Measurements from ENCODE around the gene ITGB4. TPM values are rescaled to one million over a fixed set of nuclear protein-coding genes. Genes with fewer than 3 reads are reported as not detected.

Gene ITGB4
- total and polyA plus RNA-seq, 4 donors: 11.1 to 47.8 (median 14.8) TPM

DNA sequence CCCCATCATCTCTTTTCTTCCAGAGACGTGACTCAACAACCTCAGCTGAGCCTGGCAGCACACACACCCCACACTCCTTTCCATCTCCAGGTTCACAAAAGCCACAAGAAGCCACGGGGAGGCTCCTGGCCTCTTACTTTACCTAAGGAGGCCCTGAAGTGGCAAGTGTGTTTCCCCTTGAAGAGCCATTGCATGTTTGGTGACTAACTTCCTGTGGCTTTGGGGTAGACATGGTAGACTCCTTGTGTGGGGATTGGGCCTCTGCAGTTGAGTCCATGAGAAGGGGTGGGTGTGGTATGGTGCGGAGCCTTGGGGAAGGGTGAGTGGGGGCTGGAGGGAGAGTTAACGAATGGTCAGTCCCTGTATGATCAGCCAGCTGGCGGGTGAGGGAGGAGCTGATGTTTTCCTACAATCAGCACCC is 29.9 kb upstream of the ITGB4 start:
- Histone ChIP-seq H3K9ac (ENCODE audit: insufficient read depth in 1 of 2, low read length in 2 of 2) (no peak overlapping the region), H3K9me3 (ENCODE audit: control insufficient read depth in 4 of 4, insufficient read depth in 3 of 4, low read length in 3 of 4) (peaks cover 0 to 2% (median 0%) of the 10 kb centered on the region in 4 donors), H3K4me3 (no peak overlapping the region), H3K4me1 (ENCODE audit: control insufficient read depth in 5 of 5, insufficient read depth in 5 of 5, low read length in 5 of 5) (peaks cover 0 to 33% (median 0%) of the 10 kb centered on the region in 5 donors), H3K36me3 (ENCODE audit: control insufficient read depth in 4 of 4, insufficient read depth in 4 of 4, low read length in 4 of 4) (peaks cover 0 to 53% (median 17%) of the 10 kb centered on the region in 4 donors), H3K27ac (ENCODE audit: low read depth in 1 of 2, low read length in 1 of 2) (no peak overlapping the region), H3K27me3 (ENCODE audit: control insufficient read depth in 3 of 3, insufficient read depth in 3 of 3, low read length in 2 of 3) (no peaks in the 10 kb centered on the region)
- TF ChIP-seq, protein P1, sequence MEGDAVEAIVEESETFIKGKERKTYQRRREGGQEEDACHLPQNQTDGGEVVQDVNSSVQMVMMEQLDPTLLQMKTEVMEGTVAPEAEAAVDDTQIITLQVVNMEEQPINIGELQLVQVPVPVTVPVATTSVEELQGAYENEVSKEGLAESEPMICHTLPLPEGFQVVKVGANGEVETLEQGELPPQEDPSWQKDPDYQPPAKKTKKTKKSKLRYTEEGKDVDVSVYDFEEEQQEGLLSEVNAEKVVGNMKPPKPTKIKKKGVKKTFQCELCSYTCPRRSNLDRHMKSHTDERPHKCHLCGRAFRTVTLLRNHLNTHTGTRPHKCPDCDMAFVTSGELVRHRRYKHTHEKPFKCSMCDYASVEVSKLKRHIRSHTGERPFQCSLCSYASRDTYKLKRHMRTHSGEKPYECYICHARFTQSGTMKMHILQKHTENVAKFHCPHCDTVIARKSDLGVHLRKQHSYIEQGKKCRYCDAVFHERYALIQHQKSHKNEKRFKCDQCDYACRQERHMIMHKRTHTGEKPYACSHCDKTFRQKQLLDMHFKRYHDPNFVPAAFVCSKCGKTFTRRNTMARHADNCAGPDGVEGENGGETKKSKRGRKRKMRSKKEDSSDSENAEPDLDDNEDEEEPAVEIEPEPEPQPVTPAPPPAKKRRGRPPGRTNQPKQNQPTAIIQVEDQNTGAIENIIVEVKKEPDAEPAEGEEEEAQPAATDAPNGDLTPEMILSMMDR (IDR thresholded peaks at IDR 0.05; ENCODE audit: control extremely low read depth, extremely low read depth): no peak
- WGBS, 2 donors: 53 to 74% methylated on average over 5 of the region's 5 CpGs
- ATAC-seq (ENCODE audit: insufficient read depth, low FRiP score) (no peak), DNase-seq (no peak)

DNA sequence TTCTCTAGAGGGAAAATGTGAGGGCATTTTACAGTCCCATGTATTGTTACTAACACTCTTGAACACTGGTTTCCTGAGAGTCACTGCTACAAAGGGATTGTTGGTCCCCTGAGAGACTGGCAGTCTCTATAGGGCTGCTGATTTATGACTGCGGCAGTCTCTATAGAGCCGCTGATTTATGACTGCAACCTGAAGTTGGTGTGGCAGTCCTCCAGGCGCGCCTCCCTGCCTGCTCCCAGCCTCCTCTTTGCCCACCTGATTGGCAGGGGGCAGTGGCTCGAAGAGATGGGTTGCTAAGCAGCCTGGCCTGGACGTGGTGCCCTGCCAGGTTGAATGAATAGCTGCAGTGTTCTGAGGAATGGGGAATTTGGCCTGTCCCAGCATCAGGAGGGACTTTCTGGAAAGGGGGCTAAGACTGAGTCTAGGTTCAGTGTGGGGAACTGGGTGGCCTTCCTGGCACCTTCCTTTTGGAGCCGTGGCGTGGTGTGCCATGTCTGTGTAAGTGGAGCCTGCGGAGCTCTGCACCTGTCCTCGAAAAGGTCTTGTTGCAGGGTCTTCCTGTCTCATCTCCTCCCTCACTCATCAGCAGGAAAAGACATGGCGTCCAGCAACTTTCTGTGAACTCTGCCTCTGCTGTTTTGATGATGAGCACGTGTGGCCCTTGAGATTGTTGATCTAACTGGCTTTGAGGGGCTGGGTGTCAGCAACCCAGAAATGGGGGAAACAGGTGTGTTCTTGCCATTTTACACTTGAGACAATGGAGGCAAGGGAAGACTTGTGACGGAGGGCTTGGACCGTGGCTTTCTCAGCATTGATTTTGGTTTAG is 29.2 kb upstream of the ITGB4 start:
- Histone ChIP-seq H3K4me3 (no peak overlapping the region), H3K9ac (ENCODE audit: insufficient read depth in 1 of 2, low read length in 2 of 2) (no peak overlapping the region), H3K27me3 (ENCODE audit: control insufficient read depth in 3 of 3, insufficient read depth in 3 of 3, low read length in 2 of 3) (no peaks in the 10 kb centered on the region), H3K27ac (ENCODE audit: low read depth in 1 of 2, low read length in 1 of 2) (peak overlapping the region in 1 of 2 donors; percentile 97), H3K9me3 (ENCODE audit: control insufficient read depth in 4 of 4, insufficient read depth in 3 of 4, low read length in 3 of 4) (peaks cover 0 to 2% (median 0%) of the 10 kb centered on the region in 4 donors), H3K36me3 (ENCODE audit: control insufficient read depth in 4 of 4, insufficient read depth in 4 of 4, low read length in 4 of 4) (peaks cover 0 to 51% (median 17%) of the 10 kb centered on the region in 4 donors), H3K4me1 (ENCODE audit: control insufficient read depth in 5 of 5, insufficient read depth in 5 of 5, low read length in 5 of 5) (peaks cover 0 to 30% (median 0%) of the 10 kb centered on the region in 5 donors)
- ATAC-seq (ENCODE audit: insufficient read depth, low FRiP score) (no peak), DNase-seq (no peak)
- TF ChIP-seq, protein P1 (IDR thresholded peaks at IDR 0.05; ENCODE audit: control extremely low read depth, extremely low read depth): no peak
- 89 to 90% methylated on average over 14 of the region's 14 CpGs for WGBS, 2 donors

DNA sequence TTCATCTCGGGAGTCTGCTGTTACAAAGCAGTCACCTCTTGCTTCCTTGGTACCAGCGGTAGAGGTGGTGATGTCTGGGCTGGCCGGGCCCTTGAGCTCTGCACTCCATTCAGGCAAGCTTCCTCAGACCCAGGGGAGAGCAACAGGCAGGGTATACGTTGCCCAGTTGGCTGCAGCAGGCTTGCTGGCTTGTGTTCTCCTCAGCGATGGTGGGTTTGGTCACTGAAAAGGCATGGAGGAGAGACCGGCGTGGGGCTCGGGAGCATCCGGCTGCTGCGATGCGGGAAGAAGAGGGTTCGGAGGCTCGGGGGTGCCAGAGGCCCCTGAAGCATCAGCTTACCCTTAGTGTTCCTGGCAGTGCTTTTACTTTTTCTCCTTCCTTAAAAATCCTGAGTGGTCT is 28.3 kb upstream of the ITGB4 start:
- Histone ChIP-seq H3K36me3 (ENCODE audit: control insufficient read depth in 4 of 4, insufficient read depth in 4 of 4, low read length in 4 of 4) (peaks cover 0 to 52% (median 18%) of the 10 kb centered on the region in 4 donors), H3K9me3 (ENCODE audit: control insufficient read depth in 4 of 4, insufficient read depth in 3 of 4, low read length in 3 of 4) (peaks cover 0 to 2% (median 0%) of the 10 kb centered on the region in 4 donors), H3K4me3 (no peak overlapping the region), H3K27ac (ENCODE audit: low read depth in 1 of 2, low read length in 1 of 2) (peak overlapping the region; percentile 49 to 97), H3K9ac (ENCODE audit: insufficient read depth in 1 of 2, low read length in 2 of 2) (no peak overlapping the region), H3K4me1 (ENCODE audit: control insufficient read depth in 5 of 5, insufficient read depth in 5 of 5, low read length in 5 of 5) (peaks cover 0 to 29% (median 0%) of the 10 kb centered on the region in 5 donors), H3K27me3 (ENCODE audit: control insufficient read depth in 3 of 3, insufficient read depth in 3 of 3, low read length in 2 of 3) (no peaks in the 10 kb centered on the region)
- TF ChIP-seq, protein P1 (IDR thresholded peaks at IDR 0.05; ENCODE audit: control extremely low read depth, extremely low read depth): no peak
- DNase-seq (no peak), ATAC-seq (ENCODE audit: insufficient read depth, low FRiP score) (no peak)
- WGBS, 2 donors: 94 to 96% methylated on average over 13 of the region's 13 CpGs
